ENCODE results near the gene DPP10.
"Not testable (repeated sequence)": the region's sequence is repeated elsewhere in the genome, so short reads cannot be mapped to it uniquely, and the experiment has no call there.

DPP10 gene

GRCh38 chr2:114442510-114442909 is at the start of gene DPP10:
TSS of gene DPP10 (plus strand) at chr2:114442641.
- no peaks in the 10 kb centered on the region for H3K27me3 ChIP-seq (ENCODE audit: insufficient read depth, insufficient read length)
- H3K9ac ChIP-seq (ENCODE audit: insufficient read length, low read depth) = no peak within 1 kb of the TSS
- no peaks in the 10 kb centered on the region for H3K36me3 ChIP-seq (ENCODE audit: insufficient read depth, insufficient read length, low read length)
- TF ChIP-seq SUZ12 (IDR thresholded peaks at IDR 0.05; ENCODE audit: extremely low read depth, insufficient read depth, insufficient read length) (no peak), YY1 (IDR thresholded peaks at IDR 0.05; ENCODE audit: insufficient read depth, insufficient read length) (no peak), ZNF274 (IDR thresholded peaks at IDR 0.05; ENCODE audit: low read depth, low read length) (no peak)
- no peaks in the 10 kb centered on the region for H3K9me3 ChIP-seq (ENCODE audit: insufficient read depth, low read length)
- no peak within 1 kb of the TSS for H3K4me3 ChIP-seq (ENCODE audit: insufficient read length, low read depth)
- H3K4me1 ChIP-seq (ENCODE audit: insufficient read depth, insufficient read length) = no peaks in the 10 kb centered on the region
- peak; percentile 39 for DNase-seq (ENCODE audit: low read depth, low spot score)

GRCh38 chr2:114400890-114401289 is 41.6 kb upstream of the DPP10 start:
- Histone ChIP-seq H3K9me3 (ENCODE audit: insufficient read depth, low read length) (no peaks in the 10 kb centered on the region), H3K36me3 (ENCODE audit: insufficient read depth, insufficient read length, low read length) (no peaks in the 10 kb centered on the region), H3K27me3 (ENCODE audit: insufficient read depth, insufficient read length) (no peaks in the 10 kb centered on the region), H3K4me1 (ENCODE audit: insufficient read depth, insufficient read length) (no peaks in the 10 kb centered on the region), H3K9ac (ENCODE audit: insufficient read length, low read depth) (no peak overlapping the region), H3K4me3 (ENCODE audit: insufficient read length, low read depth) (no peak overlapping the region)
- no peak for DNase-seq (ENCODE audit: low read depth, low spot score)
- TF ChIP-seq ZNF274 (IDR thresholded peaks at IDR 0.05; ENCODE audit: low read depth, low read length) (no peak), SUZ12 (IDR thresholded peaks at IDR 0.05; ENCODE audit: extremely low read depth, insufficient read depth, insufficient read length) (no peak), YY1 (IDR thresholded peaks at IDR 0.05; ENCODE audit: insufficient read depth, insufficient read length) (no peak)

DNA sequence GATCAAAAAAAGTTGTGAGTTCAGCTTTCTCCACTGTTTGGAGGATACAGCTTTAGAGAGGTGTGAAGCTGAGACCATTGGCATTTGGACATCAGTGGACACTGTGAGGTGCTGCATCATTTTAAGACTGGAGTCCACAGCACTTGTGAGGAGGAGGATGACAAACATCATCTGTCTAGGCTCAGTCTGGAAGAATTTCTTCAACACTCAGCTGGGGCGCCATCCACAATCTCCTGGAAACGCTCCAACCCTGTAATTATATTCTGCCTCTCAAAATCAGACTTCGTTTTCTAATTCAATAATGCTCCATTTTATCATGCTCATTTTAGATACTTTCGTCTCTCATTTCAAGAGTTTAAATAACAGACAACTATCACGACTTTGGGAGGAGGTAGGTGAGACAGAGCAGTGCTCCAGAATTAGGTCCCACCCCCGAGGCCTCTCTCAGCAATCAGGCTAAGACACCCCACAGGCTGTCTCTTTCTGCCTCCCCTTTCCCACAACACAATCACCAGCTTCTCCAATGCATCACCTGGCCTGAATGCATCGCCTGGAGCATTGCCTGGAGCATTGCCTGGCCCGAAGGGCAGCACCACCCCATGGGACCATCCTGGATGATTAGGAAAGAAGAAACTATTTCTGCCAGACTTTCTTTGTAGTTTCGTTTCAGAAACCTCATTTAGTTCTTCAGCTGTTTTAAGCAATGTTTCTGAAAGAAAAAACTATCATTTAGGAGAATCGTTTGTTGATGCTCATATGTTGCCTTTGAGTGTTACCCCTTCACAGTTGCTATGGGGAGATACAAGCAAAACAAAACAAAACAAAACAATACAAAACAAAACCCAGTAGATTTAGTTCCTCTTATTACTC is 37.0 kb upstream of the DPP10 start:
- no peak overlapping the region for H3K4me3 ChIP-seq (ENCODE audit: insufficient read length, low read depth)
- DNase-seq (ENCODE audit: low read depth, low spot score) = no peak
- no peak for TF ChIP-seq YY1 (IDR thresholded peaks at IDR 0.05; ENCODE audit: insufficient read depth, insufficient read length)
- no peak for TF ChIP-seq ZNF274 (IDR thresholded peaks at IDR 0.05; ENCODE audit: low read depth, low read length)
- TF ChIP-seq SUZ12 (IDR thresholded peaks at IDR 0.05; ENCODE audit: extremely low read depth, insufficient read depth, insufficient read length) = no peak
- H3K4me1 ChIP-seq (ENCODE audit: insufficient read depth, insufficient read length) = no peaks in the 10 kb centered on the region
- H3K9me3 ChIP-seq (ENCODE audit: insufficient read depth, low read length) = no peaks in the 10 kb centered on the region
- H3K36me3 ChIP-seq (ENCODE audit: insufficient read depth, insufficient read length, low read length) = no peaks in the 10 kb centered on the region
- no peaks in the 10 kb centered on the region for H3K27me3 ChIP-seq (ENCODE audit: insufficient read depth, insufficient read length)
- no peak overlapping the region for H3K9ac ChIP-seq (ENCODE audit: insufficient read length, low read depth)

DNA sequence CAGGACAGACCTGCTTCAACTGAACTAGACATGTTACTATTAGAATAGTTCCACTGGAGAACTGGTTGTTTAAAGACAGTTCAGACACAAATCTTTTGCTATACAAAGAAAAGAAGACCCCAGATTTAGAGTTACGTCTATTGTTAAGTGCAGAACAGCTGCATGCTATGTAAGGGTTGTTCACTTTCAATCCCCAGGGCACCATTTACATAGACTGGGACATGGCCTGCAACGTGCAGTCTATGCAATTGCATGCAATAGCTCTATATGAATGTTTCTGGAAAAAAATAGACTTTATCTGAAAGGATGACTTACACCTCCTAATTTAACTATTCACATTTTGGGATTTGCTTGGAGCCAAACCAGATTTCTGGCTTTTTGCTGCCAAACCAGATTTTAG is 36.1 kb upstream of the DPP10 start:
- Histone ChIP-seq H3K4me1 (ENCODE audit: insufficient read depth, insufficient read length) (no peaks in the 10 kb centered on the region), H3K4me3 (ENCODE audit: insufficient read length, low read depth) (no peak overlapping the region), H3K9ac (ENCODE audit: insufficient read length, low read depth) (no peak overlapping the region), H3K9me3 (ENCODE audit: insufficient read depth, low read length) (no peaks in the 10 kb centered on the region), H3K27me3 (ENCODE audit: insufficient read depth, insufficient read length) (no peaks in the 10 kb centered on the region), H3K36me3 (ENCODE audit: insufficient read depth, insufficient read length, low read length) (no peaks in the 10 kb centered on the region)
- no peak for DNase-seq (ENCODE audit: low read depth, low spot score)
- TF ChIP-seq YY1 (IDR thresholded peaks at IDR 0.05; ENCODE audit: insufficient read depth, insufficient read length) = no peak
- TF ChIP-seq ZNF274 (IDR thresholded peaks at IDR 0.05; ENCODE audit: low read depth, low read length) = no peak
- no peak for TF ChIP-seq SUZ12 (IDR thresholded peaks at IDR 0.05; ENCODE audit: extremely low read depth, insufficient read depth, insufficient read length)

GRCh38 chr2:114407353-114407752 is 35.1 kb upstream of the DPP10 start:
- not testable (repeated sequence) for H3K9me3 ChIP-seq (ENCODE audit: insufficient read depth, low read length); H3K4me1 ChIP-seq (ENCODE audit: insufficient read depth, insufficient read length); H3K4me3 ChIP-seq (ENCODE audit: insufficient read length, low read depth); DNase-seq (ENCODE audit: low read depth, low spot score); H3K9ac ChIP-seq (ENCODE audit: insufficient read length, low read depth); H3K27me3 ChIP-seq (ENCODE audit: insufficient read depth, insufficient read length); H3K36me3 ChIP-seq (ENCODE audit: insufficient read depth, insufficient read length, low read length)

GRCh38 chr2:114421781-114422180 is 20.7 kb upstream of the DPP10 start:
- TF ChIP-seq YY1 (IDR thresholded peaks at IDR 0.05; ENCODE audit: insufficient read depth, insufficient read length) = no peak
- TF ChIP-seq ZNF274 (IDR thresholded peaks at IDR 0.05; ENCODE audit: low read depth, low read length) = no peak
- no peak for TF ChIP-seq SUZ12 (IDR thresholded peaks at IDR 0.05; ENCODE audit: extremely low read depth, insufficient read depth, insufficient read length)
- DNase-seq (ENCODE audit: low read depth, low spot score) = peak; percentile 38
- H3K4me1 ChIP-seq (ENCODE audit: insufficient read depth, insufficient read length) = no peaks in the 10 kb centered on the region
- no peak overlapping the region for H3K4me3 ChIP-seq (ENCODE audit: insufficient read length, low read depth)
- no peaks in the 10 kb centered on the region for H3K27me3 ChIP-seq (ENCODE audit: insufficient read depth, insufficient read length)
- 0 out of 2 replicates have a peak, but pooled peaks cover 1% of the 10 kb centered on the region for H3K9me3 ChIP-seq (ENCODE audit: insufficient read depth, low read length)
- no peaks in the 10 kb centered on the region for H3K36me3 ChIP-seq (ENCODE audit: insufficient read depth, insufficient read length, low read length)
- H3K9ac ChIP-seq (ENCODE audit: insufficient read length, low read depth) = no peak overlapping the region

- no peaks in the 10 kb centered on the region for H3K27me3 ChIP-seq (ENCODE audit: insufficient read depth, insufficient read length)
- H3K4me3 ChIP-seq (ENCODE audit: insufficient read length, low read depth) = no peak overlapping the region
- no peaks in the 10 kb centered on the region for H3K4me1 ChIP-seq (ENCODE audit: insufficient read depth, insufficient read length)
- TF ChIP-seq ZNF274 (IDR thresholded peaks at IDR 0.05; ENCODE audit: low read depth, low read length) (no peak), YY1 (IDR thresholded peaks at IDR 0.05; ENCODE audit: insufficient read depth, insufficient read length) (no peak), SUZ12 (IDR thresholded peaks at IDR 0.05; ENCODE audit: extremely low read depth, insufficient read depth, insufficient read length) (no peak)
- H3K9ac ChIP-seq (ENCODE audit: insufficient read length, low read depth) = no peak overlapping the region
- no peak for DNase-seq (ENCODE audit: low read depth, low spot score)
- no peaks in the 10 kb centered on the region for H3K36me3 ChIP-seq (ENCODE audit: insufficient read depth, insufficient read length, low read length)
- H3K9me3 ChIP-seq (ENCODE audit: insufficient read depth, low read length) = 0 out of 2 replicates have a peak, but pooled peaks cover 3% of the 10 kb centered on the region
Observed at GRCh38 chr2:114424699-114425098, 17.7 kb upstream of the DPP10 start.

Data from NT2/D1 (cell line).